ENCODE results near the gene HMX1. TPM values are rescaled to one million over a fixed set of nuclear protein-coding genes. Genes with fewer than 3 reads are reported as not detected.

The HMX1 gene
- total RNA-seq, 6 experiments from 2014 or later, result not detected

- no peak overlapping the region for H3K4me3 ChIP-seq
- peaks cover 5 to 10% of the 10 kb centered on the region in 2 donors for H3K27me3 ChIP-seq
- intact Hi-C loops (cut with DNase I), result no loop called here
- H3K4me1 ChIP-seq, result peaks cover 0 to 3% (median 0%) of the 10 kb centered on the region in 4 donors
- DNase-seq (no peak), ATAC-seq (no peak)
- no peak overlapping the region for H3K27ac ChIP-seq
- no peaks in the 10 kb centered on the region for H3K9me3 ChIP-seq
- WGBS (ENCODE audit: insufficient coverage, low coverage, low lambda C conversion rate, missing lambda C conversion rate), result no CpG with 5 or more reads among the region's 7 CpGs
- no peaks in the 10 kb centered on the region for H3K36me3 ChIP-seq
- TF ChIP-seq CTCF (IDR thresholded peaks at IDR 0.05) (no peak), POLR2A (IDR thresholded peaks at IDR 0.05) (no peak)
Measured at GRCh38 chr4:8895295-8895694, 23.7 kb upstream of the HMX1 start.

- Histone ChIP-seq H3K36me3 (no peaks in the 10 kb centered on the region), H3K4me1 (peaks cover 0 to 3% (median 0%) of the 10 kb centered on the region in 4 donors), H3K9me3 (no peaks in the 10 kb centered on the region), H3K27me3 (peaks cover 5 to 10% of the 10 kb centered on the region in 2 donors), H3K4me3 (no peak overlapping the region), H3K27ac (no peak overlapping the region)
- TF ChIP-seq CTCF (IDR thresholded peaks at IDR 0.05) (no peak), POLR2A (IDR thresholded peaks at IDR 0.05) (no peak)
- intact Hi-C loops (cut with DNase I), result no loop called here
- WGBS (ENCODE audit: insufficient coverage, low coverage, low lambda C conversion rate, missing lambda C conversion rate), result 5% methylated on average over 11 of the region's 14 CpGs
- ATAC-seq (no peak), DNase-seq (no peak)
Measured at GRCh38 chr4:8894424-8894816, 22.8 kb upstream of the HMX1 start.

- Histone ChIP-seq H3K27ac (no peak overlapping the region), H3K4me3 (no peak overlapping the region), H3K4me1 (peaks cover 0 to 3% (median 0%) of the 10 kb centered on the region in 4 donors), H3K27me3 (peaks cover 5 to 10% of the 10 kb centered on the region in 2 donors), H3K9me3 (no peaks in the 10 kb centered on the region), H3K36me3 (no peaks in the 10 kb centered on the region)
- no peak for ATAC-seq
- no peak for DNase-seq
- 0% methylated on average over 13 of the region's 68 CpGs for WGBS (ENCODE audit: insufficient coverage, low coverage, low lambda C conversion rate, missing lambda C conversion rate)
- intact Hi-C loops (cut with DNase I), result no loop called here
- no peak for TF ChIP-seq POLR2A (IDR thresholded peaks at IDR 0.05)
- no peak for TF ChIP-seq CTCF (IDR thresholded peaks at IDR 0.05)
Measured at GRCh38 chr4:8893624-8894423, 22.2 kb upstream of the HMX1 start.

- no peak for TF ChIP-seq CTCF (IDR thresholded peaks at IDR 0.05)
- no peak for TF ChIP-seq POLR2A (IDR thresholded peaks at IDR 0.05)
- H3K4me3 ChIP-seq, result no peak overlapping the region
- no peaks in the 10 kb centered on the region for H3K36me3 ChIP-seq
- 2% methylated on average over 17 of the region's 41 CpGs for WGBS (ENCODE audit: insufficient coverage, low coverage, low lambda C conversion rate, missing lambda C conversion rate)
- H3K9me3 ChIP-seq, result no peaks in the 10 kb centered on the region
- intact Hi-C loops (cut with DNase I), result no loop called here
- H3K27ac ChIP-seq, result no peak overlapping the region
- no peak for DNase-seq
- no peak for ATAC-seq
- H3K27me3 ChIP-seq, result peaks cover 5 to 10% of the 10 kb centered on the region in 2 donors
- H3K4me1 ChIP-seq, result peaks cover 0 to 3% (median 0%) of the 10 kb centered on the region in 4 donors
Measured at GRCh38 chr4:8893227-8893623, 21.6 kb upstream of the HMX1 start.
